DMS79 (cell line): Measurements from ENCODE around the gene ASS1.

Experiments used
- DNase-seq: peaks from one replicate; lab custom pipeline; 2025; lab: John Stamatoyannopoulos, UW

The ASS1 gene

GRCh38 chr9:130498298-130498917 lies 53.6 kb downstream of the ASS1 start:
- DNase-seq, result no peak

- DNase-seq, result no peak
Measured at GRCh38 chr9:130498918-130499698, 54.3 kb downstream of the ASS1 start.

DNA sequence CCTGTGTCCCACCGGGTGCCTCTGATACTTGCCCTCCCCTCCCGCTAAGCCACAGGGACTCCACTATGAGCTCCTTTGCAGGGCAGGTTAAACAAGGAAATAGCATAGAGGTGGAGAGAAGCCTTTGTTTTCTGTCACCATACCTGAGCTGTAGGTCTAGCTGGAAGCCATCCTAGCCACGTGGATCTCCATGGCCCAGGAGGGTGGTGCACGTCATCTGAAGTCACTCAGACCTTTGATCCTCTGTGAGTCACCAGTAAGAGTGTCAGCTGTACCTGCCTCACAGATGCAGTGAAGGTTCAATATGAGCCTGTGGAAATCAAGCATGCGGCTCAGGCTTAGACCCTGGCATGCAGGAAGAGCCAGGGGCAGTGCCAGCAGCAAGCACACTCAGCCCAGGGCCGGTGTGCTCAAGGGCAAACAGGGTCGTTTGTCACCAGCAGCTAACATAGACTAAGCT lies 55.1 kb downstream of the ASS1 start:
- DNase-seq, result peak; percentile 42

- peak; percentile 89 for DNase-seq
Measured at GRCh38 chr9:130500340-130501180, 55.8 kb downstream of the ASS1 start.

- DNase-seq, result no peak
Measured at GRCh38 chr9:130501639-130502038, 56.9 kb downstream of the ASS1 start.

GRCh38 chr9:130508218-130508617 lies 63.5 kb downstream of the ASS1 start:
- DNase-seq, result no peak

GRCh38 chr9:130512199-130512598 lies 67.4 kb downstream of the ASS1 start:
- no peak for DNase-seq

- no peak for DNase-seq
Measured at GRCh38 chr9:130513078-130513477, 68.3 kb downstream of the ASS1 start.

DNA sequence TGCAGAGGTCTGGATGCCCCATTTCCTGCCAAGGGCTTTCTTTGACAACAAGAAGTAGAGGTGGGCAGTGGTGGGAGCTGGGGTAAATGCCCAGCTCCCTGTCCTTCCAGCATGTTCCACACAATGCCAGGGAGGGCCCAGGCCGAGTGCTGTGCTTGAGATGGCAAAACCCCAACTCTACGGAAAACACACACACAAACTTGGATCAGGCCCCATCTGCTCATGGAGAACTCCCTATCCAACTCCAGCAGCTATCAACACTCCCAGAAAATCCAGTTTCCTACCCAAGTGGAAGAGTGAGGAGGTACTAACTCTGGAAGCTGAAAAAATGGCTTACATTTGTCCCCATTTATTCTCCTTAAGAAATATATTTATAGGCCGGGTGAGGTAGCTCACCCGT lies 73.5 kb downstream of the ASS1 start:
- no peak for DNase-seq

GRCh38 chr9:130518943-130519799 lies 74.4 kb downstream of the ASS1 start:
- DNase-seq, result peak; percentile 78

DNA sequence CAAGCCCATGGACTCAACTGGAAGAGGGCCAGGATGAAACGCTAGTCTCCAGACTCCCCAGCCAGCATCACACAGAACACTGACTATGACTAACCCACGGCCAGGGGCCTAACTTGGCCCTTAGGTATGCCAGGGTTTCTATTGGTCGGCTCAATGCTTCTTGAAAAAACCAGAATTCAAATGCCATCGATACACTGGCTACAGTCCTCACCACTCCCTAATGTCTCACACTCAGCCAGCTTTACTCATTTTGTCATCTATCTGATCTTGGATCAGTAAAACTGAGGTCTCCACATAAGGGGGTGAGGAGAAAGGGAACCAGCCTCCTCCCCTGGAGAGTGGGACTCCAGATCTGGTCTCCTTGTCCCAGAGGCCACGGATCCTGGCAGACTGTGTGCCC lies 75.2 kb downstream of the ASS1 start:
- DNase-seq, result no peak

- DNase-seq, result no peak
Measured at GRCh38 chr9:130521715-130522114, 77.0 kb downstream of the ASS1 start.

DNA sequence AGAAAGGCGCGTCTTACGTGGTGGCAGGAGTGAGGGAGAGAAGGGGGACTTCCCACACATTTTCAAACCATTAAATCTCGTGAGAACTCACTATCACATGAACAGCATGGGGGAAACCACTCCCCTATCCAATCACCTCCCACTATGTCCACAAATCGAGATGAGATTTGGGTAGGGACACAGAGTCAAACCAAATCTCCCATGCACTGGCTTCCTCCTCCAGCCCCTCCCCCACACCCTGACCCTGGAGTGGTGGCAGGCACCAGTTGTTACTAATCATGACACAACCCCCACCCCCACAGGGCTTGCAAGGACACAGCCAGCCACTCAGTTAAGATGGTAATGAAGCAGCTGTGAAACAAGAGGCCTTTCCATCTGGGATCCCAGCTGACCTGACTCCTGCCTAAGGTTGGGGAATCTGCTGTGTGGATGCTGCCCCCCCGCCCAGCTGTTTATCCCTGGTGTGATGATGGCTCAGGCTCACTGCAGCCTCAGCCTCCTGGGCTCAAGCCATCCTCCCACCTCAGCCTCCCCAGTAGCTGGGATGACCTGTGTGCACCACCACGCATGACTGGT lies 77.6 kb downstream of the ASS1 start:
- DNase-seq, result no peak

GRCh38 chr9:130523921-130524320 lies 79.2 kb downstream of the ASS1 start:
- DNase-seq, result no peak

- no peak for DNase-seq
Measured at GRCh38 chr9:130526193-130526853, 81.6 kb downstream of the ASS1 start.

- DNase-seq, result no peak
Measured at GRCh38 chr9:130526854-130527650, 82.3 kb downstream of the ASS1 start.

GRCh38 chr9:130527651-130528310 lies 83.0 kb downstream of the ASS1 start:
- no peak for DNase-seq

DNA sequence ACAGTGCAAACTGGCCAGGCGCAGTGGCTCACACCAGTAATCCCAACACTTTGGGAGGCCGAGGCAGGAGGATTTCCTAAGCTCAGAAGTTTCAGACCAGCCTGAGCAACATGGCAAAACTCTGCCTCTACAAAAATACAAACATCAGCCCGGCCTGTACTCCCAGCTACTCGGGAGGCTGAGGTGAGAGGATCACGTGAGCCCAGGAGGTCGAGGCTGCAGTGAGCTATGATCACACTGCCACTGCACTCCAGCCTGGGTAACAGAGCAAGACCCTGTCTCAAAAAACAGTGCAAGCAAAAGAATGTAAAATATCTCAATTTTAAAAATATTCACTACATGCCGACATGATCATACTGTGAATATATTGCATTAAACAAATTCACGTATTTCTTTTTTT lies 83.9 kb downstream of the ASS1 start:
- no peak for DNase-seq

DNA sequence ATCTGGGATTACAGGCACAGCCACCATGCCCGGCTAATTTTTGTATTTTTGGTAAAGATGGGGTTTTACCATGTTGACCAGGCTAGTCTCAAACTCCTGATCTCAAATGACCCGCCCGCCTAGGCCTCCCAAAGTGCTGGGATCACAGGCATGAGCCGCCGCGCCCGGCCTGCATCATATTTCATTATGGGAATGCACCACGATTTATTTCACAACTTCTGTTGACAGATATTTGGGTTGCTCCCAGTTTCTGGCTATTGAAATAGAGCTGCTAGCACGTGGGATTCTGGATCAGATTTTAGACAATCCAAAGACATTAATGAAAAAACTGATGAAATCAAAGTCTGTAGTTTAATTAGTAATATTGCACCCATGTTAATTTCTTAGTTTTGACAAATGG lies 86.2 kb downstream of the ASS1 start:
- DNase-seq, result no peak
